A673 (cell line): ENCODE measurements around the gene SRSF7. TPM values are rescaled to one million over a fixed set of nuclear protein-coding genes. Genes with fewer than 3 reads are reported as not detected.

ENCODE experiments used
- BruUV-seq: library from RNA; stranded (reverse); fragments of 400-500 nt; replicated peaks from 2 replicates; lab custom pipeline; 2021; lab: Mats Ljungman, UMichigan
- CTCF ChIA-PET: fragments of 300-600 bp; sonication (Branson Sonifier 250); formaldehyde crosslinking; loops from one replicate; lab custom pipeline; 2022; ENCODE audit warnings: antibody characterized with exemption; lab: Charles Lee
- POLR2A ChIA-PET: fragments of 300-600 bp; sonication (Branson Sonifier 250); formaldehyde crosslinking; loops from one replicate; lab custom pipeline; 2022; ENCODE audit warnings: antibody characterized with exemption; ENCODE audit not compliant: low non-redundant PET; lab: Charles Lee
- DNase-seq: peaks from one replicate; pipeline ENCODE4 v3.0.0-alpha.2; 2015; ENCODE audit warnings: low spot score
- H3K27ac ChIP-seq: fragments of 200-600 bp; sonication (generic); 2 replicates; pipeline ENCODE4 v1.5.1; 2016; ENCODE audit warnings: mixed run types, low read depth, mild to moderate bottlenecking, mixed read lengths, antibody characterized with exemption, low read length; ENCODE audit not compliant: poor library complexity, severe bottlenecking
- H3K27me3 ChIP-seq: fragments of 200-600 bp; sonication (generic); replicated peaks from 2 replicates; pipeline ENCODE4 v1.6.1; 2017; ENCODE audit warnings: mixed run types, low read depth, mild to moderate bottlenecking, mixed read lengths, antibody characterized with exemption, low read length; ENCODE audit not compliant: insufficient read depth, poor library complexity
- H3K36me3 ChIP-seq: fragments of 200-600 bp; sonication (generic); 2 replicates; pipeline ENCODE4 v1.6.1; 2016; ENCODE audit warnings: mixed run types, mild to moderate bottlenecking, mixed read lengths, antibody characterized with exemption, low read length; ENCODE audit not compliant: insufficient read depth, poor library complexity, severe bottlenecking
- H3K4me1 ChIP-seq: fragments of 200-600 bp; sonication (generic); 2 replicates; pipeline ENCODE4 v1.6.1; 2017; ENCODE audit warnings: mixed run types, mild to moderate bottlenecking, mixed read lengths, antibody characterized with exemption, low read length; ENCODE audit not compliant: insufficient read depth, poor library complexity, severe bottlenecking
- H3K4me3 ChIP-seq: fragments of 200-600 bp; sonication (generic); 2 replicates; pipeline ENCODE4 v1.5.1; 2016; ENCODE audit warnings: low read depth, mixed run types, mild to moderate bottlenecking, mixed read lengths, low read length; ENCODE audit not compliant: poor library complexity, severe bottlenecking
- H3K9me3 ChIP-seq: fragments of 200-600 bp; sonication (generic); 2 replicates; pipeline ENCODE4 v1.6.1; 2016; ENCODE audit warnings: mixed run types, low read depth, mild to moderate bottlenecking, mixed read lengths, antibody characterized with exemption, low read length; ENCODE audit not compliant: poor library complexity, severe bottlenecking
- EZH2 ChIP-seq: fragments of 200-600 bp; sonication (generic); IDR thresholded peaks from 2 replicates; pipeline ENCODE4 v1.6.1; 2017; ENCODE audit warnings: borderline replicate concordance, low read depth, mild to moderate bottlenecking, mixed read lengths, antibody characterized with exemption, low read length; ENCODE audit not compliant: poor library complexity, severe bottlenecking
- intact Hi-C: fragments of 100-400 bp; cut with micrococcal nuclease; formaldehyde crosslinking; loops from one replicate; pipeline ENCODE4 v1.10.0; 2022; ENCODE audit not compliant: unreplicated experiment
- total RNA-seq: library from RNA; stranded (reverse); gene quantifications from 2 replicates; pipeline ENCODE4 v1.2.3, GENCODE V29; 2021
- TF ChIP-seq, protein P1 (sequence below): fragments of 300-800, 200-600 bp; sonication (generic); conservative IDR thresholded peaks from 2 replicates; pipeline ENCODE4 v1.5.1; 2017; ENCODE audit warnings: low read depth, mild to moderate bottlenecking, antibody characterized with exemption, low read length, moderate library complexity, mixed read lengths

SRSF7 gene
- total RNA-seq, 1 experiment from 2014 or later, result 355 TPM

DNA sequence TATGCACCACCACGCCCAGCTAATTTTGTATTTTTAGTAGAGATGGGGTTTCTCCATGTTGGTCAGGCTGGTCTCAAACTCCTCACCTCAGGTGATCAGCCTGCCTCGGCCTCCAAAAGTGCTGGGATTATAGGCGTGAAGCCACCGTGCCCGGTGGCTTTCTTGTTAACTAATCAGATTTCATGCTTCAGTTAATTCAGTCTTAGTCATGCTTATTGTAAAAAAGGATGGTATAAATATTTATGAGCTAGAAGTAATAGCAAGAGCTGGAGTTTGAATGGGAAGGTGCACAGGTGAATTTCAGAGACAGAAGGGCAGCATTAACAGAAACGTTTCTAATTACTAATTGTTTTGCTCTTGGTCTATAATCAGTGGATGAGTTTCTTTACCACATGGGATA lies 37.1 kb upstream of the SRSF7 start:
- DNase-seq, result peak; percentile 60
- peaks cover 12% of the 10 kb centered on the region for H3K4me1 ChIP-seq
- intact Hi-C loops, result no loop called here
- no peak overlapping the region for H3K4me3 ChIP-seq
- TF ChIP-seq EZH2, result no peak
- TF ChIP-seq, protein P1, sequence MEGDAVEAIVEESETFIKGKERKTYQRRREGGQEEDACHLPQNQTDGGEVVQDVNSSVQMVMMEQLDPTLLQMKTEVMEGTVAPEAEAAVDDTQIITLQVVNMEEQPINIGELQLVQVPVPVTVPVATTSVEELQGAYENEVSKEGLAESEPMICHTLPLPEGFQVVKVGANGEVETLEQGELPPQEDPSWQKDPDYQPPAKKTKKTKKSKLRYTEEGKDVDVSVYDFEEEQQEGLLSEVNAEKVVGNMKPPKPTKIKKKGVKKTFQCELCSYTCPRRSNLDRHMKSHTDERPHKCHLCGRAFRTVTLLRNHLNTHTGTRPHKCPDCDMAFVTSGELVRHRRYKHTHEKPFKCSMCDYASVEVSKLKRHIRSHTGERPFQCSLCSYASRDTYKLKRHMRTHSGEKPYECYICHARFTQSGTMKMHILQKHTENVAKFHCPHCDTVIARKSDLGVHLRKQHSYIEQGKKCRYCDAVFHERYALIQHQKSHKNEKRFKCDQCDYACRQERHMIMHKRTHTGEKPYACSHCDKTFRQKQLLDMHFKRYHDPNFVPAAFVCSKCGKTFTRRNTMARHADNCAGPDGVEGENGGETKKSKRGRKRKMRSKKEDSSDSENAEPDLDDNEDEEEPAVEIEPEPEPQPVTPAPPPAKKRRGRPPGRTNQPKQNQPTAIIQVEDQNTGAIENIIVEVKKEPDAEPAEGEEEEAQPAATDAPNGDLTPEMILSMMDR, result no peak
- CTCF ChIA-PET, result no interaction called here
- POLR2A ChIA-PET, result no interaction called here
- no peaks in the 10 kb centered on the region for H3K9me3 ChIP-seq
- no peak overlapping the region for H3K27ac ChIP-seq
- H3K36me3 ChIP-seq, result no peaks in the 10 kb centered on the region
- H3K27me3 ChIP-seq, result no peaks in the 10 kb centered on the region
- BruUV-seq, result no TSS peak

- peaks cover 9% of the 10 kb centered on the region for H3K36me3 ChIP-seq
- no peaks in the 10 kb centered on the region for H3K27me3 ChIP-seq
- no TSS peak for BruUV-seq
- peaks cover 9% of the 10 kb centered on the region for H3K4me1 ChIP-seq
- H3K4me3 ChIP-seq, result no peak overlapping the region
- CTCF ChIA-PET, result no interaction called here
- POLR2A ChIA-PET, result no interaction called here
- no peaks in the 10 kb centered on the region for H3K9me3 ChIP-seq
- no peak for DNase-seq
- H3K27ac ChIP-seq, result peak overlapping the region; percentile 32
- intact Hi-C loops, result no loop called here
- TF ChIP-seq, protein P1, result no peak
- TF ChIP-seq EZH2, result no peak
Observed at GRCh38 chr2:38783586-38783985, 32.4 kb upstream of the SRSF7 start.

DNA sequence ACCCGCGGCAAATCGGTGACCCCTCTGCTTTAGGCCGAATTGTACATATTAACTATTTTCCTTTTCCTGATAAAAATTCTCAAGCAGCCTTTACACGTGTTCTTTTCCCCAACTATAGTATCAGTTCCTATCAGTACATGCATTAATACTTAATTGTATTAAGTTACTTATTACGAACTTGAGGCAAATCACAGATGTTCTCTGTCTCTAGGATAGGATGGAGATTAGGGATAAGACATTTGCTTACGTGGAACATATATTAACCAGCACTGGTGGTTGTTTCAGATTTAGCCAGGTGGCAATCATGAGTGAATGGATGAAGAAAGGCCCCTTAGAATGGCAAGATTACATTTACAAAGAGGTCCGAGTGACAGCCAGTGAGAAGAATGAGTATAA lies 27.5 kb upstream of the SRSF7 start:
- Histone ChIP-seq H3K27ac (peak overlapping the region; percentile 66), H3K36me3 (peaks cover 9% of the 10 kb centered on the region), H3K9me3 (no peaks in the 10 kb centered on the region), H3K27me3 (no peaks in the 10 kb centered on the region), H3K4me3 (peak overlapping the region; percentile 65), H3K4me1 (peaks cover 5% of the 10 kb centered on the region)
- no TSS peak for BruUV-seq
- CTCF ChIA-PET, result no interaction called here
- DNase-seq, result no peak
- TF ChIP-seq, protein P1, result no peak
- TF ChIP-seq EZH2, result no peak
- POLR2A ChIA-PET, result interaction anchor here (0.6 kb wide), 1 partner anchor 28 kb away, joined by 5 read pairs; no protein-coding TSS in a partner anchor
- intact Hi-C loops, result no loop called here
